Tibial artery (tissue), 4 donors: ENCODE data around the gene CCDC127.

Source experiments
- DNase-seq, 2 donors: peaks; one replicate each; pipeline ENCODE4 v3.0.0-alpha.2; 2019
- H3K27ac ChIP-seq, 2 donors: fragments of 200-600 bp; sonication (generic) in 1 of 2; 1 replicate in 1 of 2; 2 replicates in 1 of 2; pipeline ENCODE4 v1.5.1; 2018 to 2019; ENCODE audit warnings: mild to moderate bottlenecking in 1 of 2
- H3K27me3 ChIP-seq, 2 donors: fragments of 200-600 bp; sonication (generic) in 1 of 2; one replicate each; pipeline versions ENCODE4 v1.5.1 to v1.6.0; 2016 to 2019
- H3K36me3 ChIP-seq, 3 donors: fragments of 200-600 bp; sonication (generic) in 2 of 3; one replicate each; pipeline ENCODE4 v1.5.1; 2016 to 2019; ENCODE audit warnings: mild to moderate bottlenecking in 2 of 3
- H3K4me1 ChIP-seq, 4 donors: fragments of 200-600 bp; sonication (generic) in 2 of 4; 1 replicate in 3 of 4; 2 replicates in 1 of 4; pipeline ENCODE4 v1.5.1; 2016 to 2019
- H3K4me3 ChIP-seq, 2 donors: fragments of 200-600 bp; sonication (generic) in 1 of 2; 1 replicate in 1 of 2; 2 replicates in 1 of 2; pipeline ENCODE4 v1.5.1; 2018 to 2019; ENCODE audit warnings: mild to moderate bottlenecking in 2 of 2
- H3K9me3 ChIP-seq, 3 donors: fragments of 200-600 bp; sonication (generic) in 1 of 3; one replicate each; pipeline ENCODE4 v1.5.1; 2016 to 2019
- CTCF ChIP-seq, 2 experiments: fragments of 200-600 bp in 1 of 2; fragments of 450-650 bp in 1 of 2; IDR thresholded peaks; one replicate each; pipeline ENCODE4 v1.5.1; 2017 to 2019; ENCODE audit warnings: antibody characterized with exemption in 2 of 2, mild to moderate bottlenecking in 1 of 2, moderate library complexity in 1 of 2
- intact Hi-C: fragments of 100-400 bp; cut with DNase I; formaldehyde crosslinking; loops from one replicate; pipeline ENCODE4 v1.15.0; 2023; ENCODE audit warnings: low total_unique reads

Gene CCDC127

DNA sequence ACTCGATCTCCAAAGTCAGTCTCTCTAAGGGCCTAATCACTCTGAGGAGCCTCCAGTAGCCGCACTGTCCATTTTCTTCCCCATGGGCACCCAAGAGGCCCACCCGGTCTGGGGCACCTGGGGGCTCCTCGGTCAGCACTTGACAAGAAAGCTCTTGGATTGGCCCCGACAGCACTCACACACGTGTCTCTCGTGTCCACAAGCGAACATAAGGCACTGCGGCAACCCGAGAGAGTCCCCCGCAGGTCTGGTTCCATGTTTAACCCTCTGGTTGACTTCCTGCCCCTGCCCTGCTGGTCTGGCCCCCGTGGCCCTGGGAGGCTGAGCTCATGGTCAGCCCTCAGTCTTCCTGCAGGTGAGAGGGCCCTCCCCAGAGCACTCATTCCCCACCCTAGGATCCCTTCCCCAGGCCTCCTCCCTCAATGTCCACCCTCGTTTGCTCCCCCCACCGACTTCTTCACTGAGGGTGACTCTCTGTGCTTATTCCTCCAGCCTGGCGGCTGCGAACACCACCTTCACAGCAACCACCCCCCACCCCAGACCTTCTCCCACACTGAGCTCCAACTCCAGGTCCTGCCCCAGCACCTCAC, 43.0 kb downstream of the CCDC127 start:
- Histone ChIP-seq H3K27me3 (peaks cover 0 to 19% of the 10 kb centered on the region in 2 donors), H3K4me1 (no peaks in the 10 kb centered on the region), H3K4me3 (no peak overlapping the region), H3K9me3 (no peaks in the 10 kb centered on the region), H3K36me3 (peaks cover 0 to 6% (median 0%) of the 10 kb centered on the region in 3 donors), H3K27ac (no peak overlapping the region)
- DNase-seq = no peak
- intact Hi-C loops = no loop called here
- no peak for TF ChIP-seq CTCF (IDR thresholded peaks at IDR 0.05)

DNA sequence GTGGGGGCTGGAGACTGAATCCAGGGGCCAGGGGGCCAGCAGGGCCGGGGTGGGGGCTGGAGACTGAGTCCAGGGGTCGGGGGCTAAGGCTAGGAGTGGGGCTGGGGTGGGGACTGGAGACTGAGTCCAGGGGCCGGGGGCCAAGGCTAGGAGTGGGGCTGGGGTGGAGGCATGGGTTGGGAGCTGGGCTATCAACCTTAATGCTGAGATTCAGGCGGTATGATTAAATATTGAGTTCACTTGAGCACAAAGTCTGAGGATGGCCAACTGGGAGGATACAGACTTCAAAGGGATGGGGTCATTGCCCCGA, 43.7 kb downstream of the CCDC127 start:
- DNase-seq = no peak
- no peak for TF ChIP-seq CTCF (IDR thresholded peaks at IDR 0.05)
- intact Hi-C loops = no loop called here

GRCh38 chr5:173392-174290, 44.3 kb downstream of the CCDC127 start:
- H3K27me3 ChIP-seq = peaks cover 0 to 19% of the 10 kb centered on the region in 2 donors
- H3K27ac ChIP-seq = no peak overlapping the region
- no peak for TF ChIP-seq CTCF (IDR thresholded peaks at IDR 0.05)
- H3K4me1 ChIP-seq = peaks cover 0 to 11% (median 5%) of the 10 kb centered on the region in 4 donors
- H3K4me3 ChIP-seq = no peak overlapping the region
- DNase-seq = peak in 1 of 2 donors; percentile 23
- intact Hi-C loops = no loop called here
- peaks cover 0 to 6% (median 0%) of the 10 kb centered on the region in 3 donors for H3K36me3 ChIP-seq
- H3K9me3 ChIP-seq = no peaks in the 10 kb centered on the region

More for the DNA sequence above, 43.7 kb downstream of the CCDC127 start:
- Histone ChIP-seq H3K27me3 (peaks cover 0 to 19% of the 10 kb centered on the region in 2 donors), H3K27ac (no peak overlapping the region), H3K4me1 (peaks cover 0 to 6% (median 2%) of the 10 kb centered on the region in 4 donors), H3K9me3 (no peaks in the 10 kb centered on the region), H3K36me3 (peaks cover 0 to 6% (median 0%) of the 10 kb centered on the region in 3 donors), H3K4me3 (no peak overlapping the region)

- intact Hi-C loops = no loop called here
- Histone ChIP-seq H3K27me3 (peaks cover 0 to 19% of the 10 kb centered on the region in 2 donors), H3K36me3 (peaks cover 0 to 6% (median 0%) of the 10 kb centered on the region in 3 donors), H3K4me3 (no peak overlapping the region), H3K27ac (no peak overlapping the region), H3K4me1 (peaks cover 0 to 11% (median 5%) of the 10 kb centered on the region in 4 donors), H3K9me3 (no peaks in the 10 kb centered on the region)
- TF ChIP-seq CTCF (IDR thresholded peaks at IDR 0.05) = no peak
- peak in 1 of 2 donors; percentile 17 for DNase-seq
Measured at GRCh38 chr5:172841-173251, 45.1 kb downstream of the CCDC127 start.

GRCh38 chr5:172421-172820, 45.5 kb downstream of the CCDC127 start:
- intact Hi-C loops = no loop called here
- peaks cover 0 to 6% (median 0%) of the 10 kb centered on the region in 3 donors for H3K36me3 ChIP-seq
- TF ChIP-seq CTCF (IDR thresholded peaks at IDR 0.05) = no peak
- no peak overlapping the region for H3K27ac ChIP-seq
- no peak overlapping the region for H3K4me3 ChIP-seq
- DNase-seq = peak in 1 of 2 donors; percentile 9
- H3K4me1 ChIP-seq = peaks cover 0 to 11% (median 5%) of the 10 kb centered on the region in 4 donors
- H3K27me3 ChIP-seq = peaks cover 0 to 19% of the 10 kb centered on the region in 2 donors
- H3K9me3 ChIP-seq = no peaks in the 10 kb centered on the region
